Memory B cell (primary cell): ENCODE data around the gene CSN2.
"Not testable (repeated sequence)": the region's sequence is repeated elsewhere in the genome, so short reads cannot be mapped to it uniquely, and the experiment has no call there.

Experiments used
- ATAC-seq: fragments of 150-1000 bp; cut with Tn5 transposase; 2 replicates; pipeline ENCODE4 v1.10.0; 2021; ENCODE audit warnings: low read depth, mild to moderate bottlenecking, moderate library complexity
- DNase-seq, 2 donors: peaks; one replicate each; pipeline ENCODE4 v3.0.0; 2022; ENCODE audit warnings: low spot score in 2 of 2
- H3K27ac Mint-ChIP-seq: one replicate; pipeline ENCODE4 v1.8.0; 2022; ENCODE audit warnings: mild to moderate bottlenecking, moderate library complexity, mixed read lengths
- H3K27me3 Mint-ChIP-seq: one replicate; pipeline ENCODE4 v1.8.0; 2022; ENCODE audit warnings: mixed read lengths
- H3K36me3 Mint-ChIP-seq: one replicate; pipeline ENCODE4 v1.8.0; 2022; ENCODE audit warnings: mild to moderate bottlenecking, mixed read lengths
- H3K4me1 Mint-ChIP-seq: one replicate; pipeline ENCODE4 v1.8.0; 2022; ENCODE audit warnings: mixed read lengths
- H3K4me3 Mint-ChIP-seq: one replicate; pipeline ENCODE4 v1.8.0; 2022; ENCODE audit warnings: mild to moderate bottlenecking, moderate library complexity, mixed read lengths
- H3K9me3 Mint-ChIP-seq: one replicate; pipeline ENCODE4 v1.8.0; 2022; ENCODE audit warnings: mixed read lengths

The CSN2 gene

GRCh38 chr4:69936566-69936965 lies 29.0 kb downstream of the CSN2 start:
- H3K9me3 Mint-ChIP-seq: no peaks in the 10 kb centered on the region
- H3K27me3 Mint-ChIP-seq: no peaks in the 10 kb centered on the region
- H3K4me1 Mint-ChIP-seq: no peaks in the 10 kb centered on the region
- no peak overlapping the region for H3K4me3 Mint-ChIP-seq
- no peak for ATAC-seq
- H3K27ac Mint-ChIP-seq: no peak overlapping the region
- H3K36me3 Mint-ChIP-seq: no peaks in the 10 kb centered on the region
- DNase-seq: no peak

- Mint-ChIP-seq H3K4me3 (no peak overlapping the region), H3K27ac (no peak overlapping the region), H3K27me3 (no peaks in the 10 kb centered on the region), H3K4me1 (no peaks in the 10 kb centered on the region), H3K36me3 (no peaks in the 10 kb centered on the region), H3K9me3 (no peaks in the 10 kb centered on the region)
- no peak for DNase-seq
- ATAC-seq: no peak
Measured at GRCh38 chr4:69934150-69934549, 31.4 kb downstream of the CSN2 start.

GRCh38 chr4:69930768-69931167 lies 34.8 kb downstream of the CSN2 start, which contains the start of gene CSN1S1:
Gene CSN1S1, plus strand, starts transcription at chr4:69931068. Its CDS starts 1,488 bp downstream, at chr4:69932556.
- no peak for ATAC-seq
- no peak for DNase-seq
- no peaks in the 10 kb centered on the region for H3K36me3 Mint-ChIP-seq
- no peak within 1 kb of the TSS for H3K4me3 Mint-ChIP-seq
- no peaks in the 10 kb centered on the region for H3K4me1 Mint-ChIP-seq
- H3K27me3 Mint-ChIP-seq: no peaks in the 10 kb centered on the region
- no peaks in the 10 kb centered on the region for H3K9me3 Mint-ChIP-seq
- no peak within 1 kb of the TSS for H3K27ac Mint-ChIP-seq

- H3K4me3 Mint-ChIP-seq, DNase-seq, H3K9me3 Mint-ChIP-seq, H3K4me1 Mint-ChIP-seq, H3K27me3 Mint-ChIP-seq, H3K36me3 Mint-ChIP-seq, H3K27ac Mint-ChIP-seq, ATAC-seq: not testable (repeated sequence)
Measured at GRCh38 chr4:69923782-69924410, 41.6 kb downstream of the CSN2 start.

GRCh38 chr4:69920874-69921273 lies 44.7 kb downstream of the CSN2 start:
- Mint-ChIP-seq H3K27ac (no peak overlapping the region), H3K27me3 (no peaks in the 10 kb centered on the region), H3K4me3 (no peak overlapping the region), H3K36me3 (no peaks in the 10 kb centered on the region), H3K4me1 (no peaks in the 10 kb centered on the region), H3K9me3 (no peaks in the 10 kb centered on the region)
- DNase-seq (no peak), ATAC-seq (no peak)

GRCh38 chr4:69910016-69910782 lies 55.3 kb downstream of the CSN2 start:
- Mint-ChIP-seq H3K4me1 (no peaks in the 10 kb centered on the region), H3K36me3 (no peaks in the 10 kb centered on the region), H3K9me3 (no peaks in the 10 kb centered on the region), H3K27me3 (no peaks in the 10 kb centered on the region), H3K27ac (no peak overlapping the region), H3K4me3 (no peak overlapping the region)
- ATAC-seq (no peak), DNase-seq (no peak)

- Mint-ChIP-seq H3K4me3 (no peak overlapping the region), H3K4me1 (no peaks in the 10 kb centered on the region), H3K36me3 (no peaks in the 10 kb centered on the region), H3K9me3 (no peaks in the 10 kb centered on the region), H3K27ac (no peak overlapping the region), H3K27me3 (no peaks in the 10 kb centered on the region)
- DNase-seq: no peak
- no peak for ATAC-seq
Measured at GRCh38 chr4:69909195-69909594, 56.3 kb downstream of the CSN2 start.

- no peak for ATAC-seq
- Mint-ChIP-seq H3K4me1 (no peaks in the 10 kb centered on the region), H3K27ac (no peak overlapping the region), H3K9me3 (no peaks in the 10 kb centered on the region), H3K4me3 (no peak overlapping the region), H3K27me3 (no peaks in the 10 kb centered on the region), H3K36me3 (no peaks in the 10 kb centered on the region)
- DNase-seq: no peak
Measured at GRCh38 chr4:69907151-69907550, 58.4 kb downstream of the CSN2 start.
